SK-N-SH (cell line): ENCODE data around the gene DUSP15. TPM values are rescaled to one million over a fixed set of nuclear protein-coding genes. Genes with fewer than 3 reads are reported as not detected.

Experiments
- CTCF ChIA-PET: fragments of 300-600, 350-600 bp; formaldehyde crosslinking; extraction: SDS; loops from one replicate; lab custom pipeline; 2021; lab: Yijun Ruan, JAX
- POLR2A ChIA-PET: fragments of 350-600 bp; sonication (Branson Sonifier 250); formaldehyde crosslinking; extraction: SDS; loops from one replicate; lab custom pipeline; 2020; ENCODE audit warnings: antibody characterized with exemption, inconsistent platforms; lab: Yijun Ruan, JAX
- DNase-seq: peaks from one replicate; pipeline ENCODE4 v3.0.0; 2012
- H2AFZ ChIP-seq: fragments of 200-600 bp; sonication (generic); 2 replicates; pipeline ENCODE4 v1.8.1; 2016; ENCODE audit warnings: antibody characterized with exemption, mild to moderate bottlenecking, low read depth
- H3F3A ChIP-seq: fragments of 200-600 bp; sonication (generic); replicated peaks from 2 replicates; pipeline ENCODE3; 2016; ENCODE audit warnings: antibody characterized with exemption, mild to moderate bottlenecking; ENCODE audit not compliant: insufficient read depth
- H3K27ac ChIP-seq, 2 experiments: fragments of 200-500 bp in 1 of 2; fragments of 200-600 bp in 1 of 2; sonication (Bioruptor generic) in 1 of 2; sonication (generic), shearing (Covaris generic) in 1 of 2; 2 replicates each; pipeline versions ENCODE4 v1.5.1 to v1.6.1; 2014 to 2016; ENCODE audit warnings: low read depth in 2 of 2, inconsistent platforms in 1 of 2, low read length in 1 of 2, mild to moderate bottlenecking in 1 of 2, mixed read lengths in 1 of 2
- H3K27me3 ChIP-seq: fragments of 200-600 bp; sonication (generic), shearing (Covaris generic); 2 replicates; pipeline ENCODE4 v1.6.1; 2016; ENCODE audit warnings: mixed run types; ENCODE audit not compliant: insufficient read depth
- H3K36me3 ChIP-seq, 2 experiments: fragments of 200-500 bp in 1 of 2; fragments of 200-600 bp in 1 of 2; sonication (Bioruptor generic) in 1 of 2; sonication (generic) in 1 of 2; replicated peaks in 1 of 2; 2 replicates each; pipeline versions ENCODE3 to v1.5.1; 2014 to 2016; ENCODE audit warnings: low read length in 1 of 2, mild to moderate bottlenecking in 1 of 2; ENCODE audit not compliant: insufficient read depth in 2 of 2, control insufficient read depth in 1 of 2
- H3K4me1 ChIP-seq, 2 experiments: fragments of 200-500 bp in 1 of 2; fragments of 200-600 bp in 1 of 2; sonication (Bioruptor generic) in 1 of 2; sonication (generic), shearing (Covaris generic) in 1 of 2; 2 replicates each; pipeline versions ENCODE4 v1.5.1 to v1.6.1; 2014 to 2016; ENCODE audit warnings: low read depth in 1 of 2, low read length in 1 of 2, mixed run types in 1 of 2; ENCODE audit not compliant: insufficient read depth in 2 of 2, control insufficient read depth in 1 of 2
- H3K4me2 ChIP-seq: fragments of 200-600 bp; sonication (generic), shearing (Covaris generic); 2 replicates; pipeline ENCODE4 v1.6.1; 2017; ENCODE audit warnings: mixed run types
- H3K4me3 ChIP-seq, 2 experiments: fragments of 200-500 bp in 1 of 2; fragments of 200-600 bp in 1 of 2; sonication (Bioruptor generic) in 1 of 2; sonication (generic), shearing (Covaris generic) in 1 of 2; 2 replicates each; pipeline versions ENCODE4 v1.5.1 to v1.8.1; 2014 to 2016; ENCODE audit warnings: low read depth in 2 of 2, inconsistent platforms in 1 of 2, low read length in 1 of 2, mild to moderate bottlenecking in 1 of 2, mixed read lengths in 1 of 2, moderate library complexity in 1 of 2
- H3K79me2 ChIP-seq: fragments of 200-600 bp; sonication (generic); 2 replicates; pipeline ENCODE4 v1.8.1; 2017; ENCODE audit warnings: mild to moderate bottlenecking; ENCODE audit not compliant: insufficient read depth
- H3K9ac ChIP-seq: fragments of 200-600 bp; sonication (generic); 2 replicates; pipeline ENCODE4 v1.6.1; 2017; ENCODE audit warnings: mixed run types
- H3K9me2 ChIP-seq: fragments of 200-600 bp; sonication (generic); 2 replicates; pipeline ENCODE4 v1.6.1; 2017; ENCODE audit warnings: mixed run types
- H3K9me3 ChIP-seq: fragments of 200-600 bp; sonication (generic); 2 replicates; pipeline ENCODE4 v1.6.1; 2017; ENCODE audit warnings: mixed run types, mild to moderate bottlenecking, moderate library complexity
- H4K20me1 ChIP-seq: fragments of 200-600 bp; sonication (generic); 2 replicates; pipeline ENCODE4 v1.6.1; 2017; ENCODE audit warnings: mild to moderate bottlenecking, mixed run types; ENCODE audit not compliant: insufficient read depth
- EZH2phosphoT487 ChIP-seq: fragments of 200-600 bp; sonication (generic); IDR thresholded peaks from 2 replicates; pipeline ENCODE4 v1.6.1; 2017; ENCODE audit warnings: low read depth, mixed run types, mild to moderate bottlenecking, antibody characterized with exemption, moderate library complexity, borderline replicate concordance
- FOSL2 ChIP-seq: IDR thresholded peaks from 2 replicates; pipeline ENCODE4 v1.4.0; 2012; ENCODE audit warnings: low read depth, mild to moderate bottlenecking, moderate library complexity, borderline replicate concordance
- GATA2 ChIP-seq: sonication (generic); formaldehyde crosslinking; IDR thresholded peaks from 2 replicates; pipeline ENCODE4 v1.5.0; 2020; ENCODE audit warnings: mild to moderate bottlenecking, missing genetic modification reagents
- JUND ChIP-seq: IDR thresholded peaks from 2 replicates; pipeline ENCODE4 v1.4.0; 2012
- MAX ChIP-seq: IDR thresholded peaks from 2 replicates; pipeline ENCODE4 v1.4.0; 2012; ENCODE audit warnings: low read depth
- RXRA ChIP-seq: IDR thresholded peaks from 2 replicates; pipeline ENCODE4 v1.4.0; 2012; ENCODE audit warnings: low read depth, mild to moderate bottlenecking, borderline replicate concordance
- SIN3A ChIP-seq: IDR thresholded peaks from 2 replicates; pipeline ENCODE4 v1.6.1; 2012; ENCODE audit warnings: low read depth, mild to moderate bottlenecking, low read length, moderate library complexity, borderline replicate concordance
- SMC3 ChIP-seq: IDR thresholded peaks from 2 replicates; pipeline ENCODE4 v1.6.1; 2012; ENCODE audit warnings: low read depth, low read length, improper control_type of control experiment
- TCF12 ChIP-seq: IDR thresholded peaks from 2 replicates; pipeline ENCODE4 v1.4.0; 2012
- WGBS: methylation state at CpG from one replicate; pipeline ENCODE4 v1.1.6; 2017; ENCODE audit warnings: low lambda C conversion rate; 5-methylcytosine and 5-hydroxymethylcytosine counted together
- polyA plus RNA-seq, 3 experiments: library from polyadenylated mRNA; depleted of rRNA; stranded (reverse); fragments of >200 nt; gene quantifications; 2 replicates each; pipeline ENCODE4 v1.2.3, GENCODE V29; 2012
- TF ChIP-seq, protein P1 (sequence below): IDR thresholded peaks from 2 replicates; pipeline ENCODE4 v1.4.0; 2012; ENCODE audit warnings: low read depth, borderline replicate concordance

Gene DUSP15
- polyA plus RNA-seq, 1 of the 3 experiments (the other 2 are of a cell fraction): 5.4 TPM

DNA sequence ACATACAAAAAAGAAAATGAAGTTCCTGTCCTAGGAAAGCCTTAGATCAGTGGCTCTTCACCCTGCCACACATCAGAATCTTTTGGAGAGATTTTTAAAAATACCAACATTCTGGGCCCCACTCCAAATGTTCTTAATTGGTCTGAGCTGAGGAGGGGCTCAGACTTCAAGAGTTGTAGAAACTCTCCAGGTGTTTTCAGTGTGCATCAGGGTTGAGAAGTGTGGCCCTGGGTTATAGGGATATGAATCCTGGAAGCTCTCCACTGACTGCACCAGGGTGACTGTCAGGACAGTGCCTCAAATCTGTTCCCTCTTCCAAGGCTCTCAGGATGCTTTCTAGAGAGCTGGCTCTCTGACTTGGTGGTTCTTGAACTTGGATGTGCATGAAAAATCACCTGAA lies 56.7 kb downstream of the DUSP15 start:
- no peak overlapping the region for H3K9ac ChIP-seq
- no peaks in the 10 kb centered on the region for H3K79me2 ChIP-seq
- CTCF ChIA-PET: interaction anchor here (1.1 to 2.8 kb wide), 2 partner anchors 9 to 33 kb away, joined by 3 to 19 read pairs; no protein-coding TSS in a partner anchor
- H3K9me2 ChIP-seq: no peaks in the 10 kb centered on the region
- H3K9me3 ChIP-seq: no peaks in the 10 kb centered on the region
- H3F3A ChIP-seq: peaks cover 3% of the 10 kb centered on the region
- no peaks in the 10 kb centered on the region for H3K27me3 ChIP-seq
- DNase-seq: no peak
- peaks cover 10 to 18% of the 10 kb centered on the region in 2 experiments; a peak in 2 of 4 replicates for H3K4me1 ChIP-seq
- H4K20me1 ChIP-seq: no peaks in the 10 kb centered on the region
- H2AFZ ChIP-seq: no peak overlapping the region; the same call in 1 of the 2 replicates
- H3K4me3 ChIP-seq: no peak overlapping the region
- no peak overlapping the region for H3K27ac ChIP-seq
- H3K36me3 ChIP-seq: peaks cover 0 to 2% of the 10 kb centered on the region in 2 experiments
- POLR2A ChIA-PET: no interaction called here
- no peak overlapping the region for H3K4me2 ChIP-seq
- TF ChIP-seq MAX (no peak), RXRA (no peak), GATA2 (CRISPR knock-in tag) (no peak), EZH2phosphoT487 (no peak), FOSL2 (no peak), JUND (no peak), SIN3A (no peak), SMC3 (no peak)
- TF ChIP-seq, protein P1, sequence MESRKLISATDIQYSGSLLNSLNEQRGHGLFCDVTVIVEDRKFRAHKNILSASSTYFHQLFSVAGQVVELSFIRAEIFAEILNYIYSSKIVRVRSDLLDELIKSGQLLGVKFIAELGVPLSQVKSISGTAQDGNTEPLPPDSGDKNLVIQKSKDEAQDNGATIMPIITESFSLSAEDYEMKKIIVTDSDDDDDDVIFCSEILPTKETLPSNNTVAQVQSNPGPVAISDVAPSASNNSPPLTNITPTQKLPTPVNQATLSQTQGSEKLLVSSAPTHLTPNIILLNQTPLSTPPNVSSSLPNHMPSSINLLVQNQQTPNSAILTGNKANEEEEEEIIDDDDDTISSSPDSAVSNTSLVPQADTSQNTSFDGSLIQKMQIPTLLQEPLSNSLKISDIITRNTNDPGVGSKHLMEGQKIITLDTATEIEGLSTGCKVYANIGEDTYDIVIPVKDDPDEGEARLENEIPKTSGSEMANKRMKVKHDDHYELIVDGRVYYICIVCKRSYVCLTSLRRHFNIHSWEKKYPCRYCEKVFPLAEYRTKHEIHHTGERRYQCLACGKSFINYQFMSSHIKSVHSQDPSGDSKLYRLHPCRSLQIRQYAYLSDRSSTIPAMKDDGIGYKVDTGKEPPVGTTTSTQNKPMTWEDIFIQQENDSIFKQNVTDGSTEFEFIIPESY: no peak

- peak; percentile 9; the same call in 1 of the 2 replicates for TF ChIP-seq TCF12
- TF ChIP-seq SMC3: no peak
- Histone ChIP-seq H2AFZ (no peak overlapping the region), H3K4me1 (peaks cover 10 to 18% of the 10 kb centered on the region in 2 experiments; a peak in 2 of 4 replicates), H3K36me3 (peaks cover 0 to 9% of the 10 kb centered on the region in 2 experiments), H3K79me2 (no peaks in the 10 kb centered on the region), H3K9ac (no peak overlapping the region), H3K9me2 (no peaks in the 10 kb centered on the region), H3K4me3 (no peak overlapping the region), H3F3A (peaks cover 3% of the 10 kb centered on the region), H3K27me3 (no peaks in the 10 kb centered on the region), H4K20me1 (no peaks in the 10 kb centered on the region), H3K27ac (no peak overlapping the region), H3K4me2 (0 out of 2 replicates have a peak overlapping the region, but pooled peaks have one; percentile 8), H3K9me3 (no peaks in the 10 kb centered on the region)
- 78% methylated on average over 15 of the region's 15 CpGs for WGBS
- no peak for DNase-seq
- CTCF ChIA-PET: interaction anchor here (1.3 to 1.8 kb wide), 3 partner anchors 12 to 41 kb away, joined by 4 to 6 read pairs (median 6); no protein-coding TSS in a partner anchor
- POLR2A ChIA-PET: no interaction called here
Measured at GRCh38 chr20:31811796-31812728, 58.3 kb downstream of the DUSP15 start.
